ENCODE data around the gene PRR23E. TPM values are rescaled to one million over a fixed set of nuclear protein-coding genes. Genes with fewer than 3 reads are reported as not detected.

PRR23E gene
- total RNA-seq, 1 donor from 2014 or later: not detected

DNA sequence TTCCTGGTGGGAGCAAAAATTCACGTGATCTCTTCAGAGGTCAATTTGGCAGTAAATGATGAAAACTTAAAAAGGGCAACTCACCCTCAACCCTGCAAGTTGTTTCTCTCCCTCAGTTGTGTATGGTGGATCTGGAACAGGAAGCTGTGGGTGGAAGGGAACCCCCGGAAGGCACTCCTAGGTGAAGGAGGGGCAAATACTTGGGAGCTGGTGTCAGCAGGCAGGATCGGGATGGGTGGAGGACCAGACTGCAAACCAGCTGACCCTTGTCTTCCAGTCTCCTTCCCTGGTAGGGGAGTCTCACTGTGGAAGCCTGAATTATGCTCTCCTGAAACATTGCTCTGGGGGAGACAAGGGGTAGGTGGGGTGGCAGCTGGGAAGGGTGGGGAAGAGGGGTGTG lies 33.5 kb downstream of the PRR23E start:
- H3K27ac Mint-ChIP-seq (ENCODE audit: unreplicated experiment): no peak overlapping the region
- peaks cover 29% of the 10 kb centered on the region for H3K27me3 Mint-ChIP-seq (ENCODE audit: low read depth)
- TF ChIP-seq, protein P1, sequence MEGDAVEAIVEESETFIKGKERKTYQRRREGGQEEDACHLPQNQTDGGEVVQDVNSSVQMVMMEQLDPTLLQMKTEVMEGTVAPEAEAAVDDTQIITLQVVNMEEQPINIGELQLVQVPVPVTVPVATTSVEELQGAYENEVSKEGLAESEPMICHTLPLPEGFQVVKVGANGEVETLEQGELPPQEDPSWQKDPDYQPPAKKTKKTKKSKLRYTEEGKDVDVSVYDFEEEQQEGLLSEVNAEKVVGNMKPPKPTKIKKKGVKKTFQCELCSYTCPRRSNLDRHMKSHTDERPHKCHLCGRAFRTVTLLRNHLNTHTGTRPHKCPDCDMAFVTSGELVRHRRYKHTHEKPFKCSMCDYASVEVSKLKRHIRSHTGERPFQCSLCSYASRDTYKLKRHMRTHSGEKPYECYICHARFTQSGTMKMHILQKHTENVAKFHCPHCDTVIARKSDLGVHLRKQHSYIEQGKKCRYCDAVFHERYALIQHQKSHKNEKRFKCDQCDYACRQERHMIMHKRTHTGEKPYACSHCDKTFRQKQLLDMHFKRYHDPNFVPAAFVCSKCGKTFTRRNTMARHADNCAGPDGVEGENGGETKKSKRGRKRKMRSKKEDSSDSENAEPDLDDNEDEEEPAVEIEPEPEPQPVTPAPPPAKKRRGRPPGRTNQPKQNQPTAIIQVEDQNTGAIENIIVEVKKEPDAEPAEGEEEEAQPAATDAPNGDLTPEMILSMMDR (IDR thresholded peaks at IDR 0.05): no peak
- H3K9me3 Mint-ChIP-seq (ENCODE audit: low read depth): peaks cover 30% of the 10 kb centered on the region
- peaks cover 2% of the 10 kb centered on the region for H3K36me3 Mint-ChIP-seq (ENCODE audit: low read depth)
- H3K4me3 Mint-ChIP-seq (ENCODE audit: unreplicated experiment): no peak overlapping the region
- no peak for DNase-seq (ENCODE audit: low spot score)
- peaks cover 4% of the 10 kb centered on the region for H3K4me1 Mint-ChIP-seq (ENCODE audit: low read depth)

DNA sequence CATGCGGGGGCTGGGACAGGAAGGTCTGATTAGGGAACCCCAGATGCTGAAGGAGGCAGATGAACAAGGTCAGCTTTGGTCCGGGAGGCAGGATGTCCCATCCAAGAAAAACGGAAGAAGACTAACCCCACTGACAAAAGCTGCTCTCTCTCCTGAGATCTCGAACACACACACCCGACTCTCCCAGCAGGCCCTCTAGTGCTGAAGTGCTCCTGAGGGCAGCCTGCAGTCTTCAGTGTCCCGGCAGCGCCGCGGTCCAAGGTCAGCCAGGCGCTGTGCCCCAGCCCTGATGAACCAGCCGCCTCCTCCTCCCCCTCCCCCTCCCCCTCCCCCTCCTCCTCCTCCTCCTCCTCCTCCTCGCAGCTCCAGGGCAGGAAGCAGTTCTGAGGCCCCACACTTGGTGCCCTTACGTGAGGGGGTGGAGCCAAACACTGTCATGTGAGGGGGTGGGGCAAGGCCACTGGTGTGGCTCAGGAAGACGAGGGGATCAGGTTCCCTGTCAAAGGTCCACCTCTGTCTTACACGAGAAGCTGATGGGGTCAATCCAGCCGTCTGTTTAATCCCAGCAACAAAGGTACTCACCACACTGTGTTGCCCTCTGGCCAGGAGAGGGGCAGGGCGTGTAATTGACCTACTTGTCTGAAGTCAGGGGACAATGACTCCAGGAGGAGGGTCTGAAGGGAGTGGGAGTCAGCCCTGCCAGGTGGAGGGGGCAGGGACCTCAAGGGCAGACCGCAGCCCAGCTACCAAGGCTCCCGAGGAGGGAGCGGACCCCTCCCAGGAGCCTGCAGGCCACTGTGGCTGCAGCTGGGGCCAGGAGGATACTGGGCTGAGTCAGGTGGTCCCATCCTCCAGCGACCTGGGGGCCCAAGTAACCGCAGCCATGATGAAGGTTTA lies 34.3 kb downstream of the PRR23E start:
- TF ChIP-seq, protein P1 (IDR thresholded peaks at IDR 0.05): no peak
- Mint-ChIP-seq H3K27ac (ENCODE audit: unreplicated experiment) (no peak overlapping the region), H3K36me3 (ENCODE audit: low read depth) (peaks cover 2% of the 10 kb centered on the region), H3K4me3 (ENCODE audit: unreplicated experiment) (no peak overlapping the region), H3K9me3 (ENCODE audit: low read depth) (peaks cover 30% of the 10 kb centered on the region), H3K4me1 (ENCODE audit: low read depth) (peaks cover 4% of the 10 kb centered on the region), H3K27me3 (ENCODE audit: low read depth) (peaks cover 27% of the 10 kb centered on the region)
- DNase-seq (ENCODE audit: low spot score): no peak

DNA sequence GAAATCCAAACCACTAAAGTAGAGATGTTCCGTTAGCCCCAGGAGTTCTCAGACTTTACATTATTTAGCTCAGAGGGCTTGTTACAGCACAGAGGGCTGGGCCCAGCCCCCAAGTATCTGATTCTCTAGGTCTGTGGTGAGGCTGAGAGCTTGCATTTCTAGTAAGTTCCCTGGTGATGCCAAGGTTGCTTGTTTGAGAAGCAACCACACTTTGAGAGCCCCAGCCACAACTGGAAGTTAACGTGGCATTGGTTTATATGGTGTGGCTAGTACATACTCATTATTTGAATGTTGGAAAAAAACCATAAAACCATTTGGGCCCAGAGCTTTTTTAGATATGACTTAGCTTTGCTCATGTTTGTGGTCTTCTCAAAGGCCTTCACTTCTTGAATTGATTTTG lies 35.9 kb downstream of the PRR23E start:
- peaks cover 19% of the 10 kb centered on the region for H3K27me3 Mint-ChIP-seq (ENCODE audit: low read depth)
- H3K36me3 Mint-ChIP-seq (ENCODE audit: low read depth): peaks cover 2% of the 10 kb centered on the region
- peaks cover 30% of the 10 kb centered on the region for H3K9me3 Mint-ChIP-seq (ENCODE audit: low read depth)
- no peak overlapping the region for H3K27ac Mint-ChIP-seq (ENCODE audit: unreplicated experiment)
- peaks cover 4% of the 10 kb centered on the region for H3K4me1 Mint-ChIP-seq (ENCODE audit: low read depth)
- TF ChIP-seq, protein P1 (IDR thresholded peaks at IDR 0.05): no peak
- DNase-seq (ENCODE audit: low spot score): no peak
- H3K4me3 Mint-ChIP-seq (ENCODE audit: unreplicated experiment): no peak overlapping the region

DNA sequence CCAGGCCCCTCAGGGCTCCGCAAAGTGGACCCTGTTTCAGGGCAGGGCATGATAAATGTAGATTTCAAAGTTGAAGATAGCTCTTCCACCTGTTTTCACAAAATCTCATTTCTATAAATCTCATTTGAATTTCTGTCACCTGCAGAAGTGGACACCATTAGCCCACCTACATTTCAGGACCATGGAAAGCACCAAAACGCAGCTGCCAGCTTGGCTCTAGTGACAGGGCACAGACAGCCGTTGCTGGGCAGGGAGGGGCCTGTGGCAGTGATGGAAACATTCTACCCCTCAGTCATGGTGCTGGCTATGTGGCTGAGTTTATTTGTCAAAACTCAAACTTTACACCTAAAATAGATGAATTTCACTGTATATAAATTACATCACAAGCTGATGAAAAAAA lies 40.4 kb downstream of the PRR23E start:
- Mint-ChIP-seq H3K9me3 (ENCODE audit: low read depth) (peaks cover 12% of the 10 kb centered on the region), H3K27ac (ENCODE audit: unreplicated experiment) (no peak overlapping the region), H3K27me3 (ENCODE audit: low read depth) (peaks cover 7% of the 10 kb centered on the region), H3K36me3 (ENCODE audit: low read depth) (no peaks in the 10 kb centered on the region), H3K4me3 (ENCODE audit: unreplicated experiment) (no peak overlapping the region), H3K4me1 (ENCODE audit: low read depth) (peaks cover 2% of the 10 kb centered on the region)
- no peak for DNase-seq (ENCODE audit: low spot score)
- TF ChIP-seq, protein P1 (IDR thresholded peaks at IDR 0.05): no peak

DNA sequence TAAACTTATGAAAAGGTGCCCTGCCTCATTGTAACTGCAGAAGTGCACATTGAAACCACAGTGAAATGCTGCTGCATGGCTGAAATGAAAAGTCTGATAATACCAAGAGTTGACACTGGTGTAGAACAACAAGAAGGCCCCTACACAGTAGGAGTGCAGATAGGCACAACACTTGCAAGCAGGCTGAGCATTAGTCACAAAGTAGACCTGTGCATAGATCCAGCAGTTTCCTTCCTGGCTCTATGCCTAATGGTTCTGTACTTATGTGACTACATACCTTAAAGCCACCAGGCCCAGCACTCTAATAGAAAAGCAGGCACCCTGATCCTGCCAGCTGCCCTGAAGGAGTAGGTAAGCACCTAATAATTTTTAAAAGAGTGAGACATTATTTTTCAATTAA lies 41.8 kb downstream of the PRR23E start:
- no peak overlapping the region for H3K4me3 Mint-ChIP-seq (ENCODE audit: unreplicated experiment)
- H3K27me3 Mint-ChIP-seq (ENCODE audit: low read depth): peaks cover 11% of the 10 kb centered on the region
- H3K27ac Mint-ChIP-seq (ENCODE audit: unreplicated experiment): no peak overlapping the region
- peaks cover 7% of the 10 kb centered on the region for H3K4me1 Mint-ChIP-seq (ENCODE audit: low read depth)
- H3K9me3 Mint-ChIP-seq (ENCODE audit: low read depth): peaks cover 10% of the 10 kb centered on the region
- TF ChIP-seq, protein P1 (IDR thresholded peaks at IDR 0.05): no peak
- no peaks in the 10 kb centered on the region for H3K36me3 Mint-ChIP-seq (ENCODE audit: low read depth)
- DNase-seq (ENCODE audit: low spot score): no peak

All from chondrocyte (in vitro differentiated cells).